ENCODE data around the gene ADAMTS17. TPM values are rescaled to one million over a fixed set of nuclear protein-coding genes. Genes with fewer than 3 reads are reported as not detected.

The ADAMTS17 gene
- total RNA-seq, 1 experiment from 2014 or later = 4.2 TPM

- no TSS peak for BruUV-seq (replicated peaks)
- Histone ChIP-seq H2AFZ (ENCODE audit: low read depth, low read length, poor library complexity, severe bottlenecking) (no peak overlapping the region), H3K9ac (ENCODE audit: low read length) (no peak overlapping the region), H3K79me2 (ENCODE audit: insufficient read depth, low read length) (no peaks in the 10 kb centered on the region), H3K9me3 (ENCODE audit: control insufficient read depth in 1 of 2, insufficient read depth in 1 of 2, low read depth in 1 of 2, low read length in 2 of 2) (no peaks in the 10 kb centered on the region), H3K9me2 (ENCODE audit: insufficient read depth) (no peaks in the 10 kb centered on the region), H3K4me3 (replicated peaks in 1 of 2; ENCODE audit: low read depth in 1 of 2, low read length in 2 of 2) (no peak overlapping the region), H3K27me3 (ENCODE audit: insufficient read depth, low read length) (no peaks in the 10 kb centered on the region), H4K20me1 (ENCODE audit: insufficient read depth) (no peaks in the 10 kb centered on the region), H3K27ac (ENCODE audit: low read depth, low read length) (no peak overlapping the region), H3K4me2 (ENCODE audit: low read length) (no peak overlapping the region), H3K4me1 (ENCODE audit: control insufficient read depth in 1 of 2, insufficient read depth in 2 of 2, low read length in 2 of 2) (no peaks in the 10 kb centered on the region), H3K36me3 (ENCODE audit: control insufficient read depth in 1 of 2, insufficient read depth in 2 of 2, low read length in 2 of 2) (no peaks in the 10 kb centered on the region)
- intact Hi-C loops (cut with micrococcal nuclease) = no loop called here
- TF ChIP-seq FOSL1 (IDR thresholded peaks at IDR 0.05; ENCODE audit: low read depth) = no peak
- no peak for TF ChIP-seq TCF7L2 (IDR thresholded peaks at IDR 0.05; ENCODE audit: borderline replicate concordance, extremely low read depth, insufficient read depth, insufficient read length)
- no peak for TF ChIP-seq YY1 (IDR thresholded peaks at IDR 0.05; ENCODE audit: extremely low read depth, insufficient replicate concordance, low read depth, low read length)
- no peak for TF ChIP-seq ZBTB33 (IDR thresholded peaks at IDR 0.05; ENCODE audit: extremely low read depth, insufficient replicate concordance, low read length)
- TF ChIP-seq JUND (IDR thresholded peaks at IDR 0.05) = no peak
- no peak for TF ChIP-seq RAD21 (IDR thresholded peaks at IDR 0.05; ENCODE audit: low read depth)
- TF ChIP-seq MAX (IDR thresholded peaks at IDR 0.05) = no peak
- TF ChIP-seq ELF1 (IDR thresholded peaks at IDR 0.05; ENCODE audit: borderline replicate concordance, low read depth) = no peak
- TF ChIP-seq CEBPB (IDR thresholded peaks at IDR 0.05; ENCODE audit: low read depth) = no peak
- no peak for TF ChIP-seq EGR1 (IDR thresholded peaks at IDR 0.05; ENCODE audit: low read depth)
- no peak for TF ChIP-seq CTCF (IDR thresholded peaks at IDR 0.05 in 2 of 3, conservative IDR thresholded peaks at IDR 0.05 in 1 of 3; ENCODE audit: borderline replicate concordance in 1 of 3, insufficient read depth in 1 of 3, low read depth in 2 of 3, low read length in 2 of 3)
- no peak for TF ChIP-seq POLR2AphosphoS5 (IDR thresholded peaks at IDR 0.05; ENCODE audit: low read depth, low read length)
- no peak for TF ChIP-seq CBX3 (IDR thresholded peaks at IDR 0.05; ENCODE audit: low read depth)
- no peak for TF ChIP-seq EZH2phosphoT487 (IDR thresholded peaks at IDR 0.05; ENCODE audit: borderline replicate concordance)
- no peak for TF ChIP-seq SIN3A (IDR thresholded peaks at IDR 0.05; ENCODE audit: low read depth)
- TF ChIP-seq ZNF274 (IDR thresholded peaks at IDR 0.05; ENCODE audit: low read depth, low read length) = no peak
- no peak for TF ChIP-seq EZH2 (IDR thresholded peaks at IDR 0.05)
- no peak for TF ChIP-seq ATF3 (IDR thresholded peaks at IDR 0.05)
- no peak for TF ChIP-seq REST (IDR thresholded peaks at IDR 0.05; ENCODE audit: low read depth)
- TF ChIP-seq ZFX (IDR thresholded peaks at IDR 0.05) = no peak
- ChIA-PET RAD21 (ENCODE audit: low non-redundant PET in 1 of 2, low total read pairs in 2 of 2, uncharacterized antibody in 2 of 2, unreplicated experiment in 2 of 2) (no interaction called here), POLR2A (no interaction called here), CTCF (no interaction called here)
- ATAC-seq (no peak), DNase-seq (ENCODE audit: low read depth, low spot score) (no peak)
Observed at GRCh38 chr15:100266166-100266565, 75.6 kb downstream of the ADAMTS17 start.

Data from HCT116 (cell line).